GM12874 (cell line): Measurements from ENCODE around the gene ESYT3.

Experiments used
- TF ChIP-seq, protein P1 (sequence below): IDR thresholded peaks from 2 replicates; pipeline ENCODE4 v1.5.1; 2011; ENCODE audit warnings: low read depth, mild to moderate bottlenecking, control low read depth, low read length, moderate library complexity; ENCODE audit not compliant: insufficient read depth

Gene ESYT3

GRCh38 chr3:138473391-138473790 lies 39.0 kb downstream of the ESYT3 start:
- TF ChIP-seq, protein P1, sequence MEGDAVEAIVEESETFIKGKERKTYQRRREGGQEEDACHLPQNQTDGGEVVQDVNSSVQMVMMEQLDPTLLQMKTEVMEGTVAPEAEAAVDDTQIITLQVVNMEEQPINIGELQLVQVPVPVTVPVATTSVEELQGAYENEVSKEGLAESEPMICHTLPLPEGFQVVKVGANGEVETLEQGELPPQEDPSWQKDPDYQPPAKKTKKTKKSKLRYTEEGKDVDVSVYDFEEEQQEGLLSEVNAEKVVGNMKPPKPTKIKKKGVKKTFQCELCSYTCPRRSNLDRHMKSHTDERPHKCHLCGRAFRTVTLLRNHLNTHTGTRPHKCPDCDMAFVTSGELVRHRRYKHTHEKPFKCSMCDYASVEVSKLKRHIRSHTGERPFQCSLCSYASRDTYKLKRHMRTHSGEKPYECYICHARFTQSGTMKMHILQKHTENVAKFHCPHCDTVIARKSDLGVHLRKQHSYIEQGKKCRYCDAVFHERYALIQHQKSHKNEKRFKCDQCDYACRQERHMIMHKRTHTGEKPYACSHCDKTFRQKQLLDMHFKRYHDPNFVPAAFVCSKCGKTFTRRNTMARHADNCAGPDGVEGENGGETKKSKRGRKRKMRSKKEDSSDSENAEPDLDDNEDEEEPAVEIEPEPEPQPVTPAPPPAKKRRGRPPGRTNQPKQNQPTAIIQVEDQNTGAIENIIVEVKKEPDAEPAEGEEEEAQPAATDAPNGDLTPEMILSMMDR, result no peak

DNA sequence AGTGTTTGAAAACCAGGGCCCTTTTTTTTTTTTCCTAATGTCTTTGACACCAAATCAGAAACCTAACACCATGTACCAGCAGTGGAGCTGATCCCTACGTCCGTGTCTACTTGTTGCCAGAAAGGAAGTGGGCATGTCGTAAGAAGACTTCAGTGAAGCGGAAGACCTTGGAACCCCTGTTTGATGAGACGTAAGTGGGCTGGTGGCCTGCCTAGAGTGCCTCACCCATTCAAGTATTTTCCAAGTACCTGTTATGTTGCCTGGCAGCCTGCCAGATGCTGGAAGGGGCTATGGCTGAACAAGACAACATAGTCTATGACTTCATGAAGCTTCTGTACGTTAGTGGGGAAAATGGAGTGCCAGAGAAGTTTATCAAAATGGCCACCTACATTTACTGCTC lies 39.7 kb downstream of the ESYT3 start:
- TF ChIP-seq, protein P1, result no peak

- TF ChIP-seq, protein P1, result no peak
These were observed 42.1 kb downstream of the ESYT3 start for GRCh38 chr3:138476526-138476925.

- TF ChIP-seq, protein P1, result no peak
These were observed 42.7 kb downstream of the ESYT3 start for GRCh38 chr3:138477120-138477519.

DNA sequence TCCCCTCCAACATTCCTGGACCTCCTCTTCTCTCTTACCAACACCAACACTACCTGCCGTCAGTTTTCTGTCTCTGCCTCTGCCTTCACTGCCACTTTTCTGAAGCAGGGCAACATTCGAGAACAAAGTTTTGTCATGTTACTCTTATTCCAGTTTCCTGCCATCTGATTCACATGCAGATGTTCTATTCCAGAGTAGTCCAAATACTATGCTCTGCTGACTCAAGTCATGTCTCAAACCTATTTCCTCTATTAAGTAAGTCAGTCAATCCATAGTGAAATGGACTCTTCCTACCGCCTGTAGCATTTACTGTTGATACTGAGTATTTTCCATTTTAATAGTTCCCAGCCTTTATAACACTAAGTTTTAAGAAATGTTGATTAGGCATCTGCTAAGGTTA lies 43.4 kb downstream of the ESYT3 start:
- TF ChIP-seq, protein P1, result no peak

GRCh38 chr3:138479438-138479863 lies 45.0 kb downstream of the ESYT3 start:
- TF ChIP-seq, protein P1, result peak; percentile 79

- TF ChIP-seq, protein P1, result no peak
These were observed 57.6 kb downstream of the ESYT3 start for GRCh38 chr3:138491971-138492370.
